DND-41 (cell line): ENCODE results near the gene HABP4.

ENCODE experiments used
- ATAC-seq: fragments of 200-7000 bp; cut with Tn5 transposase; 3 replicates; pipeline ENCODE4 v1.9.1; 2021; ENCODE audit warnings: low read depth; ENCODE audit not compliant: insufficient read depth
- DNase-seq: peaks from one replicate; pipeline ENCODE4 v3.0.0-alpha.2; 2020
- H2AFZ ChIP-seq: 2 replicates; pipeline ENCODE4 v1.6.0; 2012; ENCODE audit warnings: low read depth, low read length
- H3K27ac ChIP-seq: 2 replicates; pipeline ENCODE4 v1.5.1; 2012; ENCODE audit warnings: low read length, inconsistent platforms
- H3K27me3 ChIP-seq: fragments of 200-600 bp; sonication (generic); 2 replicates; pipeline ENCODE4 v1.6.0; 2012; ENCODE audit warnings: low read length, mild to moderate bottlenecking, inconsistent platforms; ENCODE audit not compliant: insufficient read depth, poor library complexity
- H3K36me3 ChIP-seq: 2 replicates; pipeline ENCODE4 v1.5.1; 2012; ENCODE audit warnings: low read length, inconsistent platforms; ENCODE audit not compliant: insufficient read depth
- H3K4me1 ChIP-seq: 2 replicates; pipeline ENCODE4 v1.5.1; 2012; ENCODE audit warnings: mild to moderate bottlenecking, low read length; ENCODE audit not compliant: insufficient read depth
- H3K4me2 ChIP-seq: 2 replicates; pipeline ENCODE4 v1.6.0; 2012; ENCODE audit warnings: mild to moderate bottlenecking, moderate library complexity, low read length, inconsistent platforms; ENCODE audit not compliant: insufficient read depth
- H3K4me3 ChIP-seq, 2 experiments: fragments of 200-600 bp in 1 of 2; shearing (Covaris generic) in 1 of 2; 2 replicates each; pipeline ENCODE4 v1.5.1; 2012 to 2016; ENCODE audit warnings: inconsistent platforms in 2 of 2, low read length in 2 of 2, mild to moderate bottlenecking in 2 of 2, low read depth in 1 of 2, moderate library complexity in 1 of 2
- H3K79me2 ChIP-seq: 2 replicates; pipeline ENCODE4 v1.6.0; 2012; ENCODE audit warnings: low read length, inconsistent platforms; ENCODE audit not compliant: insufficient read depth
- H3K9ac ChIP-seq: 2 replicates; pipeline ENCODE4 v1.6.0; 2012; ENCODE audit warnings: low read depth, mild to moderate bottlenecking, inconsistent platforms, low read length, moderate library complexity
- H3K9me3 ChIP-seq: 2 replicates; pipeline ENCODE4 v1.5.1; 2012; ENCODE audit warnings: low read length, moderate library complexity, mild to moderate bottlenecking, inconsistent platforms; ENCODE audit not compliant: insufficient read depth, severe bottlenecking
- H4K20me1 ChIP-seq: 2 replicates; pipeline ENCODE4 v1.6.0; 2012; ENCODE audit warnings: low read length; ENCODE audit not compliant: insufficient read depth
- CTCF ChIP-seq: IDR thresholded peaks from 2 replicates; pipeline ENCODE4 v1.5.1; 2012; ENCODE audit warnings: borderline replicate concordance, low read length, moderate library complexity, mild to moderate bottlenecking; ENCODE audit not compliant: poor library complexity, severe bottlenecking; ENCODE audit errors: extremely low read depth
- EZH2 ChIP-seq: IDR thresholded peaks from 3 replicates; pipeline ENCODE4 v1.6.1; 2012; ENCODE audit warnings: borderline replicate concordance, low read depth, mild to moderate bottlenecking, moderate library complexity, low read length, inconsistent platforms; ENCODE audit not compliant: severe bottlenecking

The HABP4 gene

GRCh38 chr9:96495341-96495740 is 45.4 kb downstream of the HABP4 start:
- no peak for TF ChIP-seq EZH2
- TF ChIP-seq CTCF = no peak
- no peaks in the 10 kb centered on the region for H3K27me3 ChIP-seq
- H2AFZ ChIP-seq = no peak overlapping the region
- no peak for ATAC-seq
- no peaks in the 10 kb centered on the region for H4K20me1 ChIP-seq
- no peaks in the 10 kb centered on the region for H3K36me3 ChIP-seq
- no peaks in the 10 kb centered on the region for H3K9me3 ChIP-seq
- H3K27ac ChIP-seq = no peak overlapping the region
- H3K4me3 ChIP-seq = no peak overlapping the region
- no peaks in the 10 kb centered on the region for H3K79me2 ChIP-seq
- no peaks in the 10 kb centered on the region for H3K4me1 ChIP-seq
- H3K4me2 ChIP-seq = no peak overlapping the region
- no peak overlapping the region for H3K9ac ChIP-seq
- no peak for DNase-seq

- no peaks in the 10 kb centered on the region for H3K36me3 ChIP-seq
- no peak for TF ChIP-seq EZH2
- no peak for TF ChIP-seq CTCF
- no peaks in the 10 kb centered on the region for H3K9me3 ChIP-seq
- no peak overlapping the region for H3K9ac ChIP-seq
- H3K79me2 ChIP-seq = no peaks in the 10 kb centered on the region
- no peaks in the 10 kb centered on the region for H3K4me1 ChIP-seq
- no peak overlapping the region for H3K4me2 ChIP-seq
- no peaks in the 10 kb centered on the region for H4K20me1 ChIP-seq
- DNase-seq = no peak
- no peak overlapping the region for H2AFZ ChIP-seq
- H3K4me3 ChIP-seq = no peak overlapping the region
- no peak overlapping the region for H3K27ac ChIP-seq
- ATAC-seq = no peak
- H3K27me3 ChIP-seq = no peaks in the 10 kb centered on the region
Measured at GRCh38 chr9:96496368-96497116, 46.6 kb downstream of the HABP4 start.

GRCh38 chr9:96497117-96497399 is 47.1 kb downstream of the HABP4 start:
- Histone ChIP-seq H3K4me3 (no peak overlapping the region), H4K20me1 (no peaks in the 10 kb centered on the region), H3K9ac (no peak overlapping the region), H3K4me2 (no peak overlapping the region), H3K36me3 (no peaks in the 10 kb centered on the region), H3K9me3 (no peaks in the 10 kb centered on the region), H3K27ac (no peak overlapping the region), H3K4me1 (no peaks in the 10 kb centered on the region), H3K27me3 (no peaks in the 10 kb centered on the region), H2AFZ (no peak overlapping the region), H3K79me2 (no peaks in the 10 kb centered on the region)
- TF ChIP-seq CTCF (no peak), EZH2 (no peak)
- ATAC-seq (no peak), DNase-seq (no peak)
